ENCODE results near the gene MIER3. TPM values are rescaled to one million over a fixed set of nuclear protein-coding genes. Genes with fewer than 3 reads are reported as not detected.

MIER3 gene
- total RNA-seq, 2 donors from 2014 or later: 48.3 to 51.8 TPM

- 90 to 93% methylated on average over 4 to 5 of the region's 5 CpGs for WGBS, 2 experiments (ENCODE audit: insufficient coverage in 1 of 2, insufficient read length in 1 of 2)
- no peak for DNase-seq
- Mint-ChIP-seq H3K4me3 (no peak overlapping the region), H3K9me3 (no peaks in the 10 kb centered on the region), H3K4me1 (peaks cover 13% of the 10 kb centered on the region), H3K36me3 (ENCODE audit: low read depth) (no peaks in the 10 kb centered on the region), H3K27ac (no peak overlapping the region), H3K27me3 (ENCODE audit: insufficient read depth) (peaks cover 14% of the 10 kb centered on the region)
- peaks cover 4% of the 10 kb centered on the region for H3K4me1 ChIP-seq (ENCODE audit: control insufficient read depth, insufficient read depth, low read length)
- TF ChIP-seq CTCF (conservative IDR thresholded peaks at IDR 0.05): no peak
- no peaks in the 10 kb centered on the region for H3K36me3 ChIP-seq (ENCODE audit: control insufficient read depth, insufficient read depth, low read length)
- H3K9me3 ChIP-seq (ENCODE audit: control insufficient read depth, low read length): no peaks in the 10 kb centered on the region
- no peak overlapping the region for H3K4me3 ChIP-seq (ENCODE audit: low read length)
- no peak overlapping the region for H3K9ac ChIP-seq (ENCODE audit: extremely low read depth, low read length, poor library complexity, severe bottlenecking)
- H3K27ac ChIP-seq (ENCODE audit: low read depth, low read length): no peak overlapping the region
- no peaks in the 10 kb centered on the region for H3K27me3 ChIP-seq (ENCODE audit: control insufficient read depth, insufficient read depth, low read length, poor library complexity, severe bottlenecking)
These were observed 11.3 kb upstream of the MIER3 start for GRCh38 chr5:56963246-56963645.

- 77 to 80% methylated on average over 2 of the region's 2 CpGs for WGBS, 2 experiments (ENCODE audit: insufficient coverage in 1 of 2, insufficient read length in 1 of 2)
- no peak overlapping the region for H3K4me3 ChIP-seq (ENCODE audit: low read length)
- H3K9ac ChIP-seq (ENCODE audit: extremely low read depth, low read length, poor library complexity, severe bottlenecking): no peak overlapping the region
- Mint-ChIP-seq H3K36me3 (ENCODE audit: low read depth) (no peaks in the 10 kb centered on the region), H3K4me1 (peaks cover 13% of the 10 kb centered on the region), H3K9me3 (no peaks in the 10 kb centered on the region), H3K27ac (no peak overlapping the region), H3K4me3 (no peak overlapping the region), H3K27me3 (ENCODE audit: insufficient read depth) (peaks cover 14% of the 10 kb centered on the region)
- no peak for DNase-seq
- H3K4me1 ChIP-seq (ENCODE audit: control insufficient read depth, insufficient read depth, low read length): peaks cover 4% of the 10 kb centered on the region
- H3K27me3 ChIP-seq (ENCODE audit: control insufficient read depth, insufficient read depth, low read length, poor library complexity, severe bottlenecking): peaks cover 6% of the 10 kb centered on the region
- no peaks in the 10 kb centered on the region for H3K9me3 ChIP-seq (ENCODE audit: control insufficient read depth, low read length)
- no peak overlapping the region for H3K27ac ChIP-seq (ENCODE audit: low read depth, low read length)
- H3K36me3 ChIP-seq (ENCODE audit: control insufficient read depth, insufficient read depth, low read length): no peaks in the 10 kb centered on the region
- no peak for TF ChIP-seq CTCF (conservative IDR thresholded peaks at IDR 0.05)
These were observed 10.4 kb upstream of the MIER3 start for GRCh38 chr5:56962286-56962685.

GRCh38 chr5:56961746-56962145, 9.8 kb upstream of the MIER3 start:
- no peak for DNase-seq
- WGBS, 2 experiments (ENCODE audit: insufficient coverage in 1 of 2, insufficient read length in 1 of 2): 92% methylated on average over 6 of the region's 6 CpGs
- H3K36me3 Mint-ChIP-seq (ENCODE audit: low read depth): no peaks in the 10 kb centered on the region
- Histone ChIP-seq H3K4me3 (ENCODE audit: low read length) (no peak overlapping the region), H3K9me3 (ENCODE audit: control insufficient read depth, low read length) (no peaks in the 10 kb centered on the region), H3K27ac (ENCODE audit: low read depth, low read length) (no peak overlapping the region), H3K36me3 (ENCODE audit: control insufficient read depth, insufficient read depth, low read length) (no peaks in the 10 kb centered on the region), H3K9ac (ENCODE audit: extremely low read depth, low read length, poor library complexity, severe bottlenecking) (no peak overlapping the region), H3K27me3 (ENCODE audit: control insufficient read depth, insufficient read depth, low read length, poor library complexity, severe bottlenecking) (peaks cover 10% of the 10 kb centered on the region), H3K4me1 (ENCODE audit: control insufficient read depth, insufficient read depth, low read length) (peaks cover 4% of the 10 kb centered on the region)
- TF ChIP-seq CTCF (conservative IDR thresholded peaks at IDR 0.05): no peak
- peaks cover 14% of the 10 kb centered on the region for H3K27me3 Mint-ChIP-seq (ENCODE audit: insufficient read depth)
- no peak overlapping the region for H3K4me3 Mint-ChIP-seq
- peaks cover 13% of the 10 kb centered on the region for H3K4me1 Mint-ChIP-seq
- no peaks in the 10 kb centered on the region for H3K9me3 Mint-ChIP-seq
- no peak overlapping the region for H3K27ac Mint-ChIP-seq

All from endodermal cell (in vitro differentiated cells).